A549 treated with Mapracorat at 1 μM for 4 hours (cell line): ENCODE results near the gene GOLGA6D. TPM values are rescaled to one million over a fixed set of nuclear protein-coding genes. Genes with fewer than 3 reads are reported as not detected.

Source experiments
- total RNA-seq: library from RNA; stranded (reverse); fragments of 200-300 nt; extraction: Qiagen RNA extraction; gene quantifications from 5 replicates; pipeline ENCODE4 v1.2.3, GENCODE V29; 2022

The GOLGA6D gene
- 0.07 to 0.14 TPM in 2 of 5 replicates, not detected in the others for total RNA-seq

DNA sequence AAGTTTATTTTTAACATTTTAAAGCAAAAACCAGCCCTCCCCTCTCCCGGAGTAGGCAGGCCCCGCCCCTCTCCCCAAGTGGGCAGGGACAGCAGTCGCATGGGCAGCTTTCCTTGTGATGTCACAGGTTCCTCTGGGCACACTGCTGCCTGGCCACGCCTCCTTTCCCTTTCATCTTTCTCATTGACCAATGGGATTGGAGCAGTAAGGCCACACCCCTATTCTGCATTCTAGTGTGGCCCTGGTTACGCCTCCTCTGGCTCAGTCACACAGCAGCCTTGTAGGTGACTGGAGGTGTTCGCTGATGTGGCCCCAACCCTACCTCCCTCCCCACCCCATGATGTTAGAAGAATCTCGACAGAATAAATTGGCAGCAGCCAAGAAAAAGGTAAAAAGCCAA, at the start of gene GOLGA6D:
TSS of gene GOLGA6D (plus strand) at position 264 of the 400 bp plus-strand sequence. CDS start at position 305, 41 bp downstream.

GRCh38 chr15:75258034-75258433, 24.6 kb upstream of the GOLGA6D start, which contains the start of gene GOLGA6C:
Gene GOLGA6C (plus strand): TSS chr15:75258334. CDS start chr15:75258599, 265 bp downstream.

GRCh38 chr15:75335705-75336355, 53.2 kb downstream of the GOLGA6D start, which contains the start of gene COMMD4:
Gene COMMD4 (plus strand): TSS chr15:75336063. CDS start chr15:75336090, 27 bp downstream.

Other genes starting within 250 kb of the GOLGA6D start
- gene C15orf39, start 81.0 kb upstream of the GOLGA6D start, total RNA-seq, result 25.9 to 36.4 TPM (median 31.6 TPM) in 5 replicates
- 0.08 TPM in 1 of 5 replicates, not detected in the others for gene GOLGA6C, start 24.5 kb upstream of the GOLGA6D start, total RNA-seq
- gene COMMD4, start 53.2 kb downstream of the GOLGA6D start, total RNA-seq, result 172 to 190 TPM (median 180 TPM) in 5 replicates
- gene NEIL1, start 64.2 kb downstream of the GOLGA6D start, total RNA-seq, result 2.0 to 2.9 TPM (median 2.6 TPM) in 5 replicates
- 65.7 to 99.7 TPM (median 78.1 TPM) in 5 replicates for gene MAN2C1, start 85.8 kb downstream of the GOLGA6D start, total RNA-seq
- 24.8 to 32.2 TPM (median 28.8 TPM) in 5 replicates for gene SIN3A, start 168.9 kb downstream of the GOLGA6D start, total RNA-seq